Cortex of kidney (tissue), 1 donor: Measurements from ENCODE around the gene LBX1.

Experiments used
- DNase-seq: peaks from one replicate; lab custom pipeline; 2025; lab: John Stamatoyannopoulos, UW

Gene LBX1

DNA sequence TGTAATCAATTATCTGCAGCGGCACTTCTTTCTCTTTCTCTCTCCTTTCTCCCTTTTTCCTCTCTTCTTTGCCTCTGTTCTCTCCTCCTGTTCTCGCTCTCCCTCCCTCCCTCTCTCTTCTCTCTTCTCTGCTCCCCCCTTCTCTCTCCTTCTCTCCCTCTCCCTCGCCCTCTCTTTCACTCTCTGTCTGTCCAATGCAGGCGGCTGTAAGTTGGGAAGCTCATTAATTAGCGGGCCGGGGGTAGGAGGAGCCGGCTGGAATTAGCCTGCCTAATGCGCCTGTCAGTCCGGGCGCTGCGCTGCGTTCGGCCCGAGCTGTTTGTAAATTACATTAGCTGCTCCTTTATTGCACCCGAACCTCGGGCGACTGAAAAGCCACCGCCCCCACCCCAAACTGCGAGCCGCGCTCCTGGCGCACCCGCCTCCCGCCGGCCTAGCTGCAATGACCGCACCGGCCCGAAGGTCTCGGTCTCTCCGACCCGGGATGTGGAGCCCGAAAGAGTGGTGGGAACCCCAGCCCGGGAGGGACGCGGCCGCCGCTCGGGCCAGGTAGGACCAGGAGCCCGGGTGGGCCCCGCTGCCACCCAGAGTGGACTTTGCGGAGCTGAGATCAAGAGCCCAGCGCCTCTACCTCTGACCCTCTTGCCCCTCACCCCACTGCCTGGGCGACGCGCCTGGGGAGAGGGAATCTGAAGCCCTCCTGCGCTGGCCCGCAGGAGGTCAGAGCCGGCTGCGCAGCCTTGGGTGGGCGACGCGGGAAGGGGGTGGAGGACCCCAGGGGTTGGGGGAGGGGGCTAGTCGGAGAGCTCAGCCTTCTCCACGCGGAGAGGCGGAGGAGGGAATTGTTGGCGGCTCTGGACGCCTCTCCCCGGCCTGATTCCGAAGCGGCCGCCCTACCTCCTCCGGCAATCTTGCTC lies at the start of gene LBX1:
Gene LBX1, minus strand, starts transcription at position 198 of the 917 bp plus-strand sequence. CDS start 648 bp downstream, outside the sequence.
- DNase-seq: no peak

GRCh38 chr10:101273741-101274140 lies 44.5 kb upstream of the LBX1 start:
- no peak for DNase-seq

DNA sequence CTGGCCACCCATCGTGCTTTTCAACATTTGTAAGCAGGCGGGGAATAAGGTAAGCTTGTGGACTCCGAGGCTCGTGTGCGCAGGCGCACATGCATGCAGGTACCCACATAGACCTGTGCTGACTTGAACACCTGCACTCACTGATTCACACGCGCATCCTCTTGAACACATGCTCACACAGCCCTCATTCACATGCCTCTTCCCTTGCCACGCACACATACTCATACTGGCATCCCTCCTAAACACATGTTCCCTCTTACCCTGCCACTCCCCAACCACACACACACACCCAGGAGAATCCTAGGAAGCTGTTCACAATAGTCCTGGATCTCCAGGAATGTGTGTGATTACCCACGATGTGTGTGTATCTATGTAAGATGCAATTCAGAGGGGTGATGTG lies 44.1 kb upstream of the LBX1 start:
- no peak for DNase-seq

DNA sequence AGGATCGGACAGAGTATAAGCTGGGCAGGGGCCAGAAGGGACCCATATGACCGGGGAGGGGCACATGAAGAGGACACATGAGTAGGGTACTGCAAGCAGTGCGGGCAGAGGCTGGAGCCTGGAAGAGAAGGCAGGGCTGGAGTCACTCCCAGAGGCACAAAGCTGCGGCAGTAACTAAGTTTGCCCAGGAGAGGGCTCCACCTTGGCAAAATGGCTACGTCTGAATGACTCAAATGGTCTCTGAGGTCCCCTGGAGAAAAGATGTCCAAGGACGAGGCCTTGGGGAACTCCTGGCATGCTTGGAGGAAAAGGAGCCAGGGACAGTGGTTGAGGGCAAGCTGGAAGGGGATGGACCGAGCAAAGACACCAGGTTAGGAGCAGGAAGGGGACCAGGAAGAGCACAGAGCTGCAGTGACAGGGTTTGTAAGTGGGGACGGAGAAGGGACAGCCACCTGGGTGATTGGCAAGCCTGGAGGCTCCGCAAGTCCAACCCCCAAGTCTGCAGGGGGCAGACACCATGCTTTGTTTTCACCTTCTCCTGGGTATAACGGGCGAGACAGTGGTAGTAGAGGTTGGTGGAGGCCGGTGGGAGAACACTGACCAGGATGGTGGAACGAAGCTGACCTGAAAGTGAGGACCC lies 43.1 kb upstream of the LBX1 start:
- DNase-seq: no peak

DNA sequence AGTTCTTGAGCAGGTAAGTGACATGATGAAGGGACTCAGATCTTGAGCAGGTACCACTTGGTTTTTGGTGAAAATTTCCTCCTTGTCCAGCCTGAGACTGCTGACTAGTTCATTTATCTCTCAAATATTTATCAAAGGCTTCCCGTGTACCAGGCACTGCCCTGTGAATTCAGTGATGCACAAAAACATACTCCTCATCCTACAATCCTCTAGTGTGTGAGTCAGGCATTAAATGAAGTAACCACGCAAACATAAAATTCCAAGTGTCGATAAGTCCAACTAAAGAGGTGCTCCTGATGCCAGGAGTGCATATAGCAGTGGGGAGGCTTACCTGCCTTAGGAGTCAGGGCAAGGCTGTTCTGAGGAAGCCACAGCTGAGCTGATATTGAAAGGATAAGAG lies 41.5 kb upstream of the LBX1 start:
- no peak for DNase-seq

GRCh38 chr10:101267776-101268175 lies 38.5 kb upstream of the LBX1 start:
- no peak for DNase-seq

DNA sequence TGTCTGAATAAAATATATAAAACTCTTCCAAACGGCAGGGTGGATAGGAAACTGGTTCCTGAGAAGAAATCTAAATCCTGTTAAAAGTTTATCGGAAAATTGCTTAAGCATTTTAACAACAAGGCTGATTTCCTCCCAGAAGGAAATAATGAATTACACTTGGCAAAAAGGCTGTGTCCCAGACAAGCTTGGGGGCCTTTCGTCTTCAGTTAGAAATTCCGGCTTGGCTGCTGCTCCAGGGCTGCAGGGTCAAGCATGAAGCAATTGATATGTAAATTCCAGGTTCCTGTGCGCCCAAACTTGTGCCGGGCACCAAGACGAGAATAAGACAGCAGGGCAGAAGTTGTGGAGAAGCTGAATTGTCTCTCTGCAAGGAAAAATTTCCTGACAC lies 38.0 kb upstream of the LBX1 start:
- DNase-seq: no peak

GRCh38 chr10:101266381-101267289 lies 37.4 kb upstream of the LBX1 start:
- DNase-seq: no peak

- no peak for DNase-seq
Measured at GRCh38 chr10:101263150-101263752, 34.0 kb upstream of the LBX1 start.

DNA sequence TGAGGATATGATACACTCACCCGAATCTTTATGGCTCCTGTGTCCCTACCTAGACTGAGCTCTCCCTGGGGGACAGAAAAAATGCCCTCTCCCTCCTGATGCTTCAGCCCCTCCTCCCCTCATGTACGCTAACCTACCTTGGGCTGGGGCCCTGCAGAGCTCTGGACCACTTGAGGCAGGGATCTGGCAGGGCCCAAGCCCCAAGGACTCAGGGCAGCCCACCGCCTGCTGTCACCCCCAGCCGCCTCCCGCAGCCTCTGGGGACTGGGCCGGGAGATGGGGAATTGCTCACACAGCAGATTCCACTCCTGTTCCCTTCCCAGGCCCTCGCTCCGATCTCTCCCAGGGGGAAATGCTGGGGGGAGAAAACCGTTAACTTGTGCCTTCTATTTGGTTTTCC lies 32.9 kb upstream of the LBX1 start:
- no peak for DNase-seq

DNA sequence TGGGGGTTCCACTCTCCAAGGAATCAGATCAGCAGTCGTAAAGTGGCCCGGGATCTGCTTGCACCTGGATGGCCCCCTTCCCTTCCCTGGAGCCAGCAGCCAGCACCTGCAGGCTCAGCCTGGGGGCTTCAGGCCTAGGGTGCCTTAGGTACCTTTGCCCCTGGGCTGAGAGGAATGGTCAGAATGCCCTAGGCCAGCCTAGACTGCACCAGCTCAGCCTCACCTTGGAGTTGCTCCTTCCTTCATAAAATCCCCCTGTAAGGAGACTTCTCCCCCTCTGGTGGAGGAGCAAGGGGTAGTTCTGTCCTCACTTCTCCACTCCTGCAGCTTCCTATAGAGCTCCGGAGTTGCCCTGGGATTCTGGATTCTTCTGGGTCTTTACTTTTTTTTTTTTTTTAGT lies 32.4 kb upstream of the LBX1 start:
- DNase-seq: no peak

- no peak for DNase-seq
Measured at GRCh38 chr10:101260764-101261481, 31.7 kb upstream of the LBX1 start.

DNA sequence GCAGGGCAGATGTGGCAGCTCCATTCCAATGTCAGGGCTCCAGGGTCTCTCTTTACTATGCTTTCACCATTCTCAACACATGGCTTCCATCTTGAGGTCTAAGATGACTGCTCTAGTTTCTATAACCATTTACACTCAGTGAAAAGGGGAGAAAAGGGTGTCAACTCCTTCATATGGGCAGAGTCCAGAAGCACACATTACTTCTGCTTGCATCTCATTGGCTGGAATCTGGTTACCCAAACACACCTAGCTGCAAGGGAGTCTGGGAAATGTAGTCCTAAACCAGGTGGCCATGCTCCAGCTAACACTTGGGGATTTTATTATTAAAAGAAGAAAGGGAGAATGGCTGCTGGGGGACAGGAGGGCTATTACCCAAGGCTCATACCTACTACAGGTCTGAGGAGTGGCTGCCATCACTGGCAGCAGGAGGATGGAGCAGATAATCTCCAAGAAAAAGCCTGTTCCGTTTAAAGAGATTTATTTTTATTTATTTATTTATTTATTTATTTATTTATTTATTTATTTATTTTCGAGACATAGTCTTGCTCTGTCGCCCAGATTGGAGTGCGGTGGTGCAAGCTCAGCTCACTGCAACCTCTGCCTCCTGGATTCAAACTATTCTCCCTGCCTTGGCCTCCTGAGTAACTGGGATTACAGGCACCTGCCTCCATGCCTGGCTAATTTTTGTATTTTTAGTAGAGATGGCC lies 29.1 kb upstream of the LBX1 start:
- DNase-seq: no peak

DNA sequence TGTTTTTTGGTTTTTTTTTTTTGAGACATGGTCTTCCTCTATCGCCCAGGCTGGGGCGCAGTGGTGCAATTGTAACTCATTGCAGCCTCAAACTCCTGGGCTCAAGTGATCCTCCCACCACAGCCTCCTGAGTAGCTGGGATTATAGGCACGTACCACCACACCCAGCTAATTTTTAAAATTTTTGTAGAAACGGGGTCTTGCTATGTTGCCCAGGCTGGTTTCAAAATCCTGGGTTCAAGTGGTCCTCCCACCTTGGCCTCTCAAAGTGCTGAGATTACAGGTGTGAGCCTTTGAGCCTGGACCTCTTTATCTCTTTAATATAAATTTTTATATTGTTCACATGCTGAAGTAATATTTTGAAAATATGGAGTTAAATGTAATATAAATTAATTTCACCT lies 28.2 kb upstream of the LBX1 start:
- no peak for DNase-seq

DNA sequence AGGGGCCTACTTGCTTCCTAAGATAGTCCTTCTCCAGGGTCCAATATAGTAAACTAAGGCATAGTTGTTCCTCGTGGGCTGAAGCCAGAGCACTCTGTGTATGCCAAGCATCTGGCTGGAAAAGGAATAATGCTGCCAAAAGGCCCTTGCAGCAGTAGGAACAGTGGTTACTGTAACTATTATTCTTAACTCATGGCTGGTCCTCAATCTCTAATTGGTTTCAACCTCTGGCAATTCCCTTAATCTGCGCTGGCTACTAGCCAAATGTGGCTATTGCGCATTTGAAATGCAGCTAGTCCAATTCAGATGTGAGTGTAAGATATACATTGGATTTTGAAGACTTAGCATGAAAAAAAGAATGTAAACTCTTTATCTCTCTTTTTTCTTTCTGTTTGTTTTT lies 27.8 kb upstream of the LBX1 start:
- DNase-seq: no peak

DNA sequence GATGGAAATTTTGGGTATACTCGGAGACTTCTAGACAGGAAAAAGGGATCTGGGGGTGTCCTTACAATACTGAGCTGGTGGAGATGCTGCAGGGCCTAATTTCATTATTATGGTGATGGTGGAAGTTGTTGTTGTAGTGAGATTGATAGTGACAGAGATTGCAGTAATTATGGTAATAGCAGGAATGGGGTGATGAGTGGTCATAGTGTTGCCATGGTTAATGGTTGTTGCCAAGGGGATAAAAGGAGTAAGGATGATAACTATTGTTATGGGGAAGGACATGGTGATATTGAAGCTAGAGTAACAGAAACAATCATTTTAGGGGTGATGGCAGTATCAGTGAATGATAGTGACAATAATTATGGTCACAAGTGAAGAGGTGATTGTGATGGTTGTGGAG lies 27.1 kb upstream of the LBX1 start:
- DNase-seq: no peak

GRCh38 chr10:101250136-101250535 lies 20.9 kb upstream of the LBX1 start:
- no peak for DNase-seq

GRCh38 chr10:101249171-101249581 lies 19.9 kb upstream of the LBX1 start:
- DNase-seq: no peak

GRCh38 chr10:101246639-101247038 lies 17.4 kb upstream of the LBX1 start:
- DNase-seq: no peak

- no peak for DNase-seq
Measured at GRCh38 chr10:101244321-101245050, 15.2 kb upstream of the LBX1 start.
